ENCODE data around the gene FARS2. TPM values are rescaled to one million over a fixed set of nuclear protein-coding genes. Genes with fewer than 3 reads are reported as not detected.

The FARS2 gene
- total RNA-seq, 4 donors from 2014 or later: 16.4 to 26.1 (median 21.4) TPM

GRCh38 chr6:5525209-5525608 is 263.9 kb downstream of the FARS2 start:
- DNase-seq (ENCODE audit: low spot score in 2 of 2): peak in 1 of 2 donors; percentile 8
- 48 to 51% methylated on average over 4 of the region's 4 CpGs for WGBS, 2 donors
- Histone ChIP-seq H3K27ac (peak overlapping the region in 1 of 4 donors; percentile 18), H3K4me1 (peaks cover 0 to 19% (median 0%) of the 10 kb centered on the region in 4 donors), H3K36me3 (no peaks in the 10 kb centered on the region), H3K9me3 (no peaks in the 10 kb centered on the region), H3K27me3 (no peaks in the 10 kb centered on the region), H3K4me3 (no peak overlapping the region)
- TF ChIP-seq CTCF (IDR thresholded peaks at IDR 0.05): no peak
- TF ChIP-seq EP300 (IDR thresholded peaks at IDR 0.05): peak in 1 of 2 donors; percentile 41

GRCh38 chr6:5529015-5529414 is 267.7 kb downstream of the FARS2 start:
- H3K9me3 ChIP-seq: no peaks in the 10 kb centered on the region
- H3K36me3 ChIP-seq: no peaks in the 10 kb centered on the region
- 91 to 94% methylated on average over 6 of the region's 6 CpGs for WGBS, 2 donors
- no peaks in the 10 kb centered on the region for H3K27me3 ChIP-seq
- H3K4me1 ChIP-seq: peaks cover 0 to 19% (median 0%) of the 10 kb centered on the region in 4 donors
- DNase-seq (ENCODE audit: low spot score in 2 of 2): no peak
- H3K4me3 ChIP-seq: no peak overlapping the region
- H3K27ac ChIP-seq: no peak overlapping the region
- TF ChIP-seq EP300 (IDR thresholded peaks at IDR 0.05) (no peak), CTCF (IDR thresholded peaks at IDR 0.05) (no peak), POLR2A (IDR thresholded peaks at IDR 0.05) (no peak)

GRCh38 chr6:5529733-5530132 is 268.4 kb downstream of the FARS2 start:
- 40 to 74% methylated on average over 1 of the region's 1 CpG for WGBS, 2 donors
- Histone ChIP-seq H3K27me3 (no peaks in the 10 kb centered on the region), H3K36me3 (no peaks in the 10 kb centered on the region), H3K4me1 (peaks cover 0 to 13% (median 0%) of the 10 kb centered on the region in 4 donors), H3K9me3 (no peaks in the 10 kb centered on the region), H3K4me3 (no peak overlapping the region), H3K27ac (no peak overlapping the region)
- DNase-seq (ENCODE audit: low spot score in 2 of 2): no peak
- TF ChIP-seq EP300 (IDR thresholded peaks at IDR 0.05): no peak
- TF ChIP-seq POLR2A (IDR thresholded peaks at IDR 0.05): no peak
- no peak for TF ChIP-seq CTCF (IDR thresholded peaks at IDR 0.05)

GRCh38 chr6:5531161-5531560 is 269.8 kb downstream of the FARS2 start:
- WGBS, 2 donors: 72 to 78% methylated on average over 4 of the region's 4 CpGs
- H3K27ac ChIP-seq: no peak overlapping the region
- no peaks in the 10 kb centered on the region for H3K9me3 ChIP-seq

GRCh38 chr6:5531853-5532375 is 270.6 kb downstream of the FARS2 start:
- Histone ChIP-seq H3K27me3 (no peaks in the 10 kb centered on the region), H3K9me3 (no peaks in the 10 kb centered on the region), H3K36me3 (no peaks in the 10 kb centered on the region), H3K4me1 (no peaks in the 10 kb centered on the region), H3K4me3 (no peak overlapping the region), H3K27ac (no peak overlapping the region)
- WGBS, 2 donors: 90 to 92% methylated on average over 6 of the region's 6 CpGs
- TF ChIP-seq EP300 (IDR thresholded peaks at IDR 0.05) (no peak), POLR2A (IDR thresholded peaks at IDR 0.05) (no peak), CTCF (IDR thresholded peaks at IDR 0.05) (no peak)
- no peak for DNase-seq (ENCODE audit: low spot score in 2 of 2)

More at GRCh38 chr6:5531161-5531560, 269.8 kb downstream of the FARS2 start:
- no peaks in the 10 kb centered on the region for H3K4me1 ChIP-seq
- H3K27me3 ChIP-seq: no peaks in the 10 kb centered on the region
- DNase-seq (ENCODE audit: low spot score in 2 of 2): no peak
- H3K36me3 ChIP-seq: no peaks in the 10 kb centered on the region
- no peak for TF ChIP-seq POLR2A (IDR thresholded peaks at IDR 0.05)
- TF ChIP-seq CTCF (IDR thresholded peaks at IDR 0.05): no peak
- no peak for TF ChIP-seq EP300 (IDR thresholded peaks at IDR 0.05)
- H3K4me3 ChIP-seq: no peak overlapping the region
